K562 (cell line): Measurements from ENCODE around the gene DNAAF3. TPM values are rescaled to one million over a fixed set of nuclear protein-coding genes. Genes with fewer than 3 reads are reported as not detected.

Experiments
- ARID1B ChIP-seq: fragments of 450-650 bp; IDR thresholded peaks from 2 replicates; pipeline ENCODE4 v1.6.1; 2016; ENCODE audit warnings: antibody characterized with exemption, mild to moderate bottlenecking, inconsistent platforms
- ARNT ChIP-seq, 2 experiments: fragments of 450-650 bp; IDR thresholded peaks; 2 replicates each; pipeline ENCODE4 v1.6.1; 2016; ENCODE audit warnings: mild to moderate bottlenecking in 1 of 2
- BRD9 ChIP-seq: fragments of 450-650 bp; IDR thresholded peaks from 2 replicates; pipeline ENCODE4 v1.6.1; 2018; ENCODE audit warnings: low read depth; ENCODE audit not compliant: partially characterized antibody
- CBFA2T3 ChIP-seq: fragments of 450-650 bp; IDR thresholded peaks from 2 replicates; pipeline ENCODE4 v1.6.1; 2017
- HMG20B ChIP-seq: fragments of 250-450 bp; sonication (Bioruptor Pico); IDR thresholded peaks from 2 replicates; pipeline ENCODE4 v1.5.0; 2021; ENCODE audit warnings: mild to moderate bottlenecking
- MBD2 ChIP-seq: sonication (generic); IDR thresholded peaks from 2 replicates; pipeline ENCODE4 v1.6.1; 2016; ENCODE audit warnings: low read depth, borderline replicate concordance
- MEF2A ChIP-seq: IDR thresholded peaks from 2 replicates; pipeline ENCODE4 v1.6.1; 2011; ENCODE audit warnings: low read depth, mild to moderate bottlenecking, low read length, moderate library complexity; ENCODE audit not compliant: control insufficient read depth
- NR3C1 ChIP-seq: sonication (generic); formaldehyde crosslinking; IDR thresholded peaks from 2 replicates; pipeline ENCODE4 v1.8.1; 2022; ENCODE audit warnings: missing genetic modification reagents
- ZBTB9 ChIP-seq: fragments of 450-650 bp; formaldehyde crosslinking; IDR thresholded peaks from 2 replicates; pipeline ENCODE4 v1.4.0; 2020; ENCODE audit warnings: mild to moderate bottlenecking, moderate library complexity
- ZNF318 ChIP-seq, 2 experiments: fragments of 450-650 bp; IDR thresholded peaks; 2 replicates each; pipeline ENCODE4 v1.6.1; 2016; ENCODE audit warnings: mild to moderate bottlenecking in 2 of 2, borderline replicate concordance in 1 of 2, low read depth in 1 of 2, moderate library complexity in 1 of 2
- ZNF507 ChIP-seq: conservative IDR thresholded peaks from 2 replicates; pipeline ENCODE4 v1.6.1; 2017; ENCODE audit warnings: missing genetic modification characterization, missing compliant biosample characterization
- polyA plus RNA-seq, 8 experiments: library from polyadenylated mRNA; depleted of rRNA in 4 of 8; stranded (reverse) in 5 of 8; unstranded in 3 of 8; fragments of >200 nt; fragmentation: Nextera tagmentation in 2 of 8; fragmentation: Illumina TruSeq in 1 of 8; extraction: Ambion mirVana in 2 of 8; extraction: Trizol in 1 of 8; gene quantifications; 2 replicates each; pipeline versions ENCODE4 v1.2.1 to v1.2.3, GENCODE V29; 2011 to 2014; ENCODE audit warnings: inconsistent platforms in 1 of 8, missing spikeins in 1 of 8
- total RNA-seq, 7 experiments: library from RNA; depleted of rRNA in 6 of 7; stranded (reverse); fragments of >200 nt in 6 of 7; fragmentation: Illumina TruSeq in 2 of 7; extraction: Trizol in 2 of 7; gene quantifications; 2 replicates each; pipeline versions ENCODE4 v1.2.1 to v1.2.3, GENCODE V29; 2011 to 2021; ENCODE audit warnings: low replicate concordance in 1 of 7
- TF ChIP-seq, protein P1 (sequence below): sonication (generic); formaldehyde crosslinking; IDR thresholded peaks from 2 replicates; pipeline ENCODE4 v1.8.0; 2023; ENCODE audit warnings: mild to moderate bottlenecking, missing genetic modification reagents
- TF ChIP-seq, protein P2 (sequence below): IDR thresholded peaks from 3 replicates; pipeline ENCODE4 v1.6.1; 2011; ENCODE audit warnings: borderline replicate concordance, mild to moderate bottlenecking; ENCODE audit not compliant: insufficient read length, insufficient read depth

The DNAAF3 gene
- total and polyA plus RNA-seq, 9 of the 15 experiments (the other 6 are each of a cell fraction or from before 2014, with no cell fraction given), result 21.6 to 61.5 (median 43.0) TPM

GRCh38 chr19:55117663-55118391 lies 48.6 kb downstream of the DNAAF3 start (continued):
- TF ChIP-seq, protein P1, sequence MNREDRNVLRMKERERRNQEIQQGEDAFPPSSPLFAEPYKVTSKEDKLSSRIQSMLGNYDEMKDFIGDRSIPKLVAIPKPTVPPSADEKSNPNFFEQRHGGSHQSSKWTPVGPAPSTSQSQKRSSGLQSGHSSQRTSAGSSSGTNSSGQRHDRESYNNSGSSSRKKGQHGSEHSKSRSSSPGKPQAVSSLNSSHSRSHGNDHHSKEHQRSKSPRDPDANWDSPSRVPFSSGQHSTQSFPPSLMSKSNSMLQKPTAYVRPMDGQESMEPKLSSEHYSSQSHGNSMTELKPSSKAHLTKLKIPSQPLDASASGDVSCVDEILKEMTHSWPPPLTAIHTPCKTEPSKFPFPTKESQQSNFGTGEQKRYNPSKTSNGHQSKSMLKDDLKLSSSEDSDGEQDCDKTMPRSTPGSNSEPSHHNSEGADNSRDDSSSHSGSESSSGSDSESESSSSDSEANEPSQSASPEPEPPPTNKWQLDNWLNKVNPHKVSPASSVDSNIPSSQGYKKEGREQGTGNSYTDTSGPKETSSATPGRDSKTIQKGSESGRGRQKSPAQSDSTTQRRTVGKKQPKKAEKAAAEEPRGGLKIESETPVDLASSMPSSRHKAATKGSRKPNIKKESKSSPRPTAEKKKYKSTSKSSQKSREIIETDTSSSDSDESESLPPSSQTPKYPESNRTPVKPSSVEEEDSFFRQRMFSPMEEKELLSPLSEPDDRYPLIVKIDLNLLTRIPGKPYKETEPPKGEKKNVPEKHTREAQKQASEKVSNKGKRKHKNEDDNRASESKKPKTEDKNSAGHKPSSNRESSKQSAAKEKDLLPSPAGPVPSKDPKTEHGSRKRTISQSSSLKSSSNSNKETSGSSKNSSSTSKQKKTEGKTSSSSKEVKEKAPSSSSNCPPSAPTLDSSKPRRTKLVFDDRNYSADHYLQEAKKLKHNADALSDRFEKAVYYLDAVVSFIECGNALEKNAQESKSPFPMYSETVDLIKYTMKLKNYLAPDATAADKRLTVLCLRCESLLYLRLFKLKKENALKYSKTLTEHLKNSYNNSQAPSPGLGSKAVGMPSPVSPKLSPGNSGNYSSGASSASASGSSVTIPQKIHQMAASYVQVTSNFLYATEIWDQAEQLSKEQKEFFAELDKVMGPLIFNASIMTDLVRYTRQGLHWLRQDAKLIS (CRISPR knock-in tag), result no peak
- peak; percentile 85 for TF ChIP-seq MBD2
- TF ChIP-seq HMG20B (CRISPR knock-in tag), result no peak
- TF ChIP-seq ZNF318 (IDR thresholded peaks at IDR 0.05; ENCODE audit: borderline replicate concordance in 1 of 2, low read depth in 1 of 2), result no peak
- no peak for TF ChIP-seq CBFA2T3
- peak in 1 of 2 experiments; percentile 75; a peak in 2 of 4 replicates for TF ChIP-seq ARNT (IDR thresholded peaks at IDR 0.05)
- peak; percentile 45; the same call in 1 of the 2 replicates for TF ChIP-seq ZBTB9 (CRISPR knock-in tag)
- TF ChIP-seq, protein P2, sequence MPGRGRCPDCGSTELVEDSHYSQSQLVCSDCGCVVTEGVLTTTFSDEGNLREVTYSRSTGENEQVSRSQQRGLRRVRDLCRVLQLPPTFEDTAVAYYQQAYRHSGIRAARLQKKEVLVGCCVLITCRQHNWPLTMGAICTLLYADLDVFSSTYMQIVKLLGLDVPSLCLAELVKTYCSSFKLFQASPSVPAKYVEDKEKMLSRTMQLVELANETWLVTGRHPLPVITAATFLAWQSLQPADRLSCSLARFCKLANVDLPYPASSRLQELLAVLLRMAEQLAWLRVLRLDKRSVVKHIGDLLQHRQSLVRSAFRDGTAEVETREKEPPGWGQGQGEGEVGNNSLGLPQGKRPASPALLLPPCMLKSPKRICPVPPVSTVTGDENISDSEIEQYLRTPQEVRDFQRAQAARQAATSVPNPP, result no peak
- no peak for TF ChIP-seq ZNF507
- peak; percentile 43; the same call in 1 of the 2 replicates for TF ChIP-seq ARID1B
- TF ChIP-seq BRD9, result peak; percentile 45
- TF ChIP-seq MEF2A, result no peak
- TF ChIP-seq NR3C1 (CRISPR knock-in tag), result no peak
